GM12892 (cell line): ENCODE measurements around the gene NEDD4L.

Experiments used
- DNase-seq: peaks from one replicate; pipeline ENCODE4 v3.0.0; 2011; ENCODE audit not compliant: insufficient read length
- FAIRE-seq: peaks from 2 replicates; lab custom pipeline; 2011; peaks lifted over from hg19 to GRCh38; lab: Jason Lieb, UNC
- POLR2A ChIP-seq: IDR thresholded peaks from 2 replicates; pipeline ENCODE4 v1.6.1; 2011; ENCODE audit warnings: low read depth, low read length, control low read depth
- POLR2AphosphoS5 ChIP-seq: IDR thresholded peaks from 2 replicates; pipeline ENCODE4 v1.6.1; 2011; ENCODE audit warnings: low read depth, low read length, control low read depth
- TAF1 ChIP-seq: IDR thresholded peaks from 2 replicates; pipeline ENCODE4 v1.6.1; 2011; ENCODE audit warnings: low read depth, mild to moderate bottlenecking, control low read depth, low read length, borderline replicate concordance

The NEDD4L gene

GRCh38 chr18:58391932-58392323 lies 347.9 kb downstream of the NEDD4L start:
- FAIRE-seq = no peak
- DNase-seq = no peak
- TF ChIP-seq POLR2AphosphoS5 (no peak), TAF1 (no peak), POLR2A (no peak)

- FAIRE-seq (no peak), DNase-seq (no peak)
- TF ChIP-seq TAF1 (no peak), POLR2AphosphoS5 (no peak), POLR2A (no peak)
These were observed 348.4 kb downstream of the NEDD4L start for GRCh38 chr18:58392324-58393000.

- FAIRE-seq (no peak), DNase-seq (no peak)
- TF ChIP-seq POLR2AphosphoS5 = no peak
These were observed 349.3 kb downstream of the NEDD4L start for GRCh38 chr18:58393295-58393694.

GRCh38 chr18:58394046-58394445 lies 350.0 kb downstream of the NEDD4L start:
- no peak for DNase-seq
- FAIRE-seq = no peak
- TF ChIP-seq POLR2AphosphoS5 (no peak), TAF1 (no peak), POLR2A (no peak)

GRCh38 chr18:58394602-58395425 lies 350.8 kb downstream of the NEDD4L start:
- FAIRE-seq = no peak
- no peak for DNase-seq

GRCh38 chr18:58396144-58396543 lies 352.1 kb downstream of the NEDD4L start:
- TF ChIP-seq TAF1 (no peak), POLR2A (no peak), POLR2AphosphoS5 (no peak)
- DNase-seq (no peak), FAIRE-seq (no peak)

More at GRCh38 chr18:58394602-58395425, 350.8 kb downstream of the NEDD4L start:
- TF ChIP-seq TAF1 = no peak
- no peak for TF ChIP-seq POLR2A
- no peak for TF ChIP-seq POLR2AphosphoS5

- FAIRE-seq (no peak), DNase-seq (no peak)
- TF ChIP-seq POLR2AphosphoS5 = no peak
- TF ChIP-seq TAF1 = no peak
- TF ChIP-seq POLR2A = no peak
These were observed 352.9 kb downstream of the NEDD4L start for GRCh38 chr18:58396966-58397365.

GRCh38 chr18:58397385-58398132 lies 353.5 kb downstream of the NEDD4L start:
- TF ChIP-seq POLR2A (no peak), POLR2AphosphoS5 (no peak), TAF1 (no peak)
- DNase-seq (no peak), FAIRE-seq (no peak)

- FAIRE-seq = no peak
- TF ChIP-seq TAF1 (no peak), POLR2AphosphoS5 (no peak), POLR2A (no peak)
- no peak for DNase-seq
These were observed 354.8 kb downstream of the NEDD4L start for GRCh38 chr18:58398648-58399398.

- FAIRE-seq = no peak
- TF ChIP-seq POLR2AphosphoS5 (no peak), POLR2A (no peak), TAF1 (no peak)
- DNase-seq = no peak
These were observed 356.4 kb downstream of the NEDD4L start for GRCh38 chr18:58400331-58400870.

GRCh38 chr18:58401191-58401590 lies 357.2 kb downstream of the NEDD4L start:
- FAIRE-seq = no peak
- TF ChIP-seq TAF1 (no peak), POLR2AphosphoS5 (no peak), POLR2A (no peak)
- no peak for DNase-seq
